GM21423 (cell line): ENCODE measurements around the gene ZNF695.

Experiments used
- ATAC-seq: cut with Tn5 transposase; IDR thresholded peaks from one replicate; pipeline ENCODE4 v1.9.1; 2021; ENCODE audit warnings: mild to moderate bottlenecking, moderate library complexity; ENCODE audit not compliant: unreplicated experiment

The ZNF695 gene

GRCh38 chr1:246959944-246960693 lies 47.7 kb downstream of the ZNF695 start:
- no peak for ATAC-seq

GRCh38 chr1:246954126-246954525 lies 53.7 kb downstream of the ZNF695 start:
- ATAC-seq, result no peak

- no peak for ATAC-seq
These were observed 56.4 kb downstream of the ZNF695 start for GRCh38 chr1:246951413-246951812.

- ATAC-seq, result no peak
These were observed 57.9 kb downstream of the ZNF695 start for GRCh38 chr1:246949956-246950355.

- ATAC-seq, result no peak
These were observed 60.6 kb downstream of the ZNF695 start for GRCh38 chr1:246947255-246947654.

- no peak for ATAC-seq
These were observed 61.5 kb downstream of the ZNF695 start for GRCh38 chr1:246946366-246946765.
